HG03095 (cell line): ENCODE measurements around the gene NEAT1.

Experiments used
- ATAC-seq: cut with Tn5 transposase; IDR thresholded peaks from one replicate; pipeline ENCODE4 v1.9.1; 2021; ENCODE audit warnings: moderate library complexity; ENCODE audit not compliant: unreplicated experiment

The NEAT1 gene

GRCh38 chr11:65389294-65389980 is 33.2 kb upstream of the NEAT1 start:
- ATAC-seq, result no peak

- no peak for ATAC-seq
These were observed 32.3 kb upstream of the NEAT1 start for GRCh38 chr11:65390099-65390941.

- ATAC-seq, result no peak
These were observed 31.6 kb upstream of the NEAT1 start for GRCh38 chr11:65390996-65391395.

- no peak for ATAC-seq
These were observed 30.3 kb upstream of the NEAT1 start for GRCh38 chr11:65392186-65392829.

- ATAC-seq, result no peak
These were observed 29.7 kb upstream of the NEAT1 start for GRCh38 chr11:65392899-65393298.

- no peak for ATAC-seq
These were observed 29.0 kb upstream of the NEAT1 start for GRCh38 chr11:65393513-65394079.

GRCh38 chr11:65394125-65394536 is 28.5 kb upstream of the NEAT1 start:
- ATAC-seq, result no peak

GRCh38 chr11:65395961-65396530 is 26.6 kb upstream of the NEAT1 start:
- no peak for ATAC-seq

GRCh38 chr11:65396769-65397745 is 25.5 kb upstream of the NEAT1 start:
- ATAC-seq, result no peak

- no peak for ATAC-seq
These were observed 24.2 kb upstream of the NEAT1 start for GRCh38 chr11:65398362-65398910.

- ATAC-seq, result no peak
These were observed 23.3 kb upstream of the NEAT1 start for GRCh38 chr11:65399249-65399648.

- ATAC-seq, result no peak
These were observed 22.8 kb upstream of the NEAT1 start for GRCh38 chr11:65399845-65400244.

- ATAC-seq, result no peak
These were observed 22.1 kb upstream of the NEAT1 start for GRCh38 chr11:65400307-65401072.

- ATAC-seq, result no peak
These were observed 21.4 kb upstream of the NEAT1 start for GRCh38 chr11:65401073-65401802.

GRCh38 chr11:65401803-65402248 is 20.8 kb upstream of the NEAT1 start:
- no peak for ATAC-seq

- ATAC-seq, result no peak
These were observed 19.8 kb upstream of the NEAT1 start for GRCh38 chr11:65402790-65403189.

- ATAC-seq, result no peak
These were observed 18.9 kb upstream of the NEAT1 start for GRCh38 chr11:65403607-65404121.

GRCh38 chr11:65404210-65404609 is 18.4 kb upstream of the NEAT1 start:
- ATAC-seq, result no peak
